ENCODE measurements around the gene ZNF407. TPM values are rescaled to one million over a fixed set of nuclear protein-coding genes. Genes with fewer than 3 reads are reported as not detected.

ZNF407 gene
- total RNA-seq, 1 donor from 2014 or later: 42.9 TPM

DNA sequence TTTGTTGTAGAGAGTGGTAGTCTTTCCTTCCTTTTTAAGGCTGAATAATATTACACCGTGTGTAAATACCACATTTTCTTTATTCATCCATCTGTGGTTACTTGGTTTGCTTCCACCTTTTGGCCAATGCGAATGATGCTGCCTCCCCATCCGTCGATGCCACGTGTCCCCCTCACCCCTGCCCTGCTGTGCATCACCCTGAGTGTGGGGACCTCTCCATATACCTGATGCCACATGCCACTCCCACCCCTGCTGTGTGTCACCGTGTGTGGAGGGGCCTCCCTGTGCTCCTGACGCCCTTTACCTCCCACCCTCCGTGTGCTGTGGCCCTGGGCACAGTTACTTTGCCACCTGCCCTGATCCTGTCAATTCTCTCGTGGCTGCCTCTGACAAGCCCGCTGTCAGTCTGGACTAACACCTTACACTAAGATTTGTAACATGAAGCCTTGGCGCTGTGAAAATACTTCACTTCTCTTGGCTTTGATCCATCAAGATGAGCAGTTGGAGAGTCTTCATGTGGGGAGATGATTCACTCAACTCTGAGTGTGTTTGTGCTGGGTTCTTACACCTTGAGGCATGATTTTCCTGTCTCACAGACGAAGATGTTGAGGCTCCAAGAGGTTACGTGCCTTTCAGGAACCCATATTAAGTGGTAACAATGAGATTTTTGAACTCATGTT is 234.0 kb downstream of the ZNF407 start:
- DNase-seq (ENCODE audit: low spot score): no peak

DNA sequence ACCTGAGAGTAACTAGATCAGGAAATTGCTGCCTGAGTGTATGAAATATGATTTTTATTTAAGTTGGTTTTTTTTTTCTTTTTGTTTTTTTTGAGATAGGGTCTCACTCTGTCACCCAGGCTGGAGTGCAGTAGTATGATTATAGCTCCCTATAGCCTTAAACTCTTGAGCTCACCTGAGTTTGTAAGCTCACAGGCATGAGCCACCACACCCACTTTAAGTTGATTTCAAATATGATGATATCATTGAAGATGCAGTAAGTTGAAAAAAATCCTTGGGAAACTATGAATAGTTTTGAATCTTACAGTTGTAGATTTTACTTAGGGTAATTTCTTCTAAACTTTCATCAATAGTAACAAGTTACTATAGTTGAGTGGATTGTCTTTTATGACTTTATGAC is 234.7 kb downstream of the ZNF407 start:
- DNase-seq (ENCODE audit: low spot score): no peak

DNA sequence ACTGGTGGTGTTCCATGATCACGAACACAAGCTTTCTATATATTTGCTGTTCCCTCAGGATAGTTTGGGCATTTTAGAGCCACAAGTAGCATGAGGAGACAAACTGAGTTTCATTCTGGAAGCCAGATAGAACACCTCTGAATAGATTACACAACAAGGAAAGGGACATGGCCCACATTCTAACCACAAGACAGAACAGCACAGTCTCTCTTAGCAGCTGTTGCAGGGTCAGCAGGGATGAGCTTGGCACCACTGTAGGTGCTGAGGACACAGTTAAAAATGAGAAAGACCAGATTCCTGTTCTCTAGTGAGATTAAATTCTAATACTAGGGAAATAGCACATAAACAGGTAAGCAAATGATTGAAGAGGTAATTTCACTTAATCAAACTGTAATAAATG is 235.3 kb downstream of the ZNF407 start:
- no peak for DNase-seq (ENCODE audit: low spot score)

DNA sequence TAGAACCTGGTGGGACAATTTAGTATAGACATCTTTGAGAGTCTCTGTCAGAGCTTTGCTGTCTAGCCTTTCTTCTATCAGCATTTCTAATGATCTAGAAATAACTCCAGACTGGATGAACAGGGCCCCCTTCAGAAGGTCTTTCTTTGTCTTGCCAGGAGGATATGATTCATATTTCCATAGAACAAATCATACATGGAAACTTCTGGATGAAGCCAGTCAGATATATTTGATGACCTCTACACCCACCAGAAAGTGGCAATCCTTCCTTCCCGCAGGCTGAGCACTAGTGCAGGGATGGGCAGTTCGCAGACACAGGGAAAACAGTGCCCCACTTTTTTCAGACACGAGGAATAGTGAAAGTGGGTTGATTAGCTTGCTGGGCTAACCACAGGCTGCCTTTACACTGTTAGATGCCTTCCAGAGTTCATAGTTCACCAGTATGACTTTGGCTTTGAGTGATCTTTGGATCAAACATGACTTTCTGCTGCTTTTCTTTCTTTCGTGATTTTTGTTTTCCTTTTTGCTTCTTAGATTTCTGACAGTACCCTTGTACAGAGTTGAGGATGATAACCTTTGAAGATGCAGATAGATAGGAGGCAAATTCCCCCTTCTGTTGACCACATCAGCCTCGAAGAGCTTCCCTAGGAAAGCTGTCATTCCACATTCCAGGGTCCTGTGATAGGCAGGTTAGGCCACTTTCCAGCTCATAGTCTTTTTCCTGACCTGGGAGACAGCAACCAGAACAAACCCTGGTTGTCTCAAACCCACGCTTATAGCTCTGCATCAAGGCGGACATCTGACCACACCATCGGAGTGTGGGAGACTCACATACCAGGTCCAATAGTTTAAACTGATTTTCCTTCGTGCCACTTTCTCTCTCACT is 237.0 kb downstream of the ZNF407 start:
- no peak for DNase-seq (ENCODE audit: low spot score)

DNA sequence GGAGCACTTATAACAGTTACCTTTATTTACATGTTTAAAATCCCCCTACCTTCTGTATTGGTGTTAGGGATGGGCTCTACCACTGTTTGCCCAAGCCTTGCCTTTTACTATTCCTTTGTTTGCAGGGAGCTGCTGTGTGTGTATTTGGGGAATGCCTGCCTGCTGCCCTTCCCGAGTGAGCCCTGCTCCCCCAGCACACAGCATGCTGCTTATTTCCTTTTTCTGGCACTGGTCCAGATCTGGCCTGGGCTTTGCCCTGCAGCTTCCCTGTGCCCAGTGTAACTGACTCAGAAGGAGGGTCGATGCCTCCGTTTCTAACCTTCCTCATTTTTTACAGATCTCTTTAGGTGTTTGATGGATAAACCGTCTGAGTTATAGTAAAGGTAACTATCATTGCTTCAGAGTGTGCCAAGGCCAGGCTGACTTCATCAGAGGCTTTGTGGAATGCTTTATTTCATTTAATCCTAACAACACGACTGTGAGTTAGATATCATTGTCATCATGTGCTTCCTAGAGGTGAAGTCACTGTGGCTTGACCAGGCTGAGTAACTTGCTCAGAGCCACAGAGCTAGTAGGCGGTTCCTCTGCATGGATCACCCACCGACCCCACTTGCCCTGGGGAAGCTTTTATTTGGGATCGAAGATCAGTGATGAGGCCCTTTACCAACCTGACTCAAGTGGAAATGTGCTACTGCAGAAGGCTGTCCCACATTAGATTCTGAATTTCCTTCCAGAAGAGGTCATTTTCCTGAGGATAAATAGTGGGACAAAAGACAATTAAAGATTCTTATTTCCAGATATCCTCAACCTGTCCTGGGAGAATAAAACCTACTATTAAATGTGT is 238.8 kb downstream of the ZNF407 start:
- DNase-seq (ENCODE audit: low spot score): peak; percentile 11

DNA sequence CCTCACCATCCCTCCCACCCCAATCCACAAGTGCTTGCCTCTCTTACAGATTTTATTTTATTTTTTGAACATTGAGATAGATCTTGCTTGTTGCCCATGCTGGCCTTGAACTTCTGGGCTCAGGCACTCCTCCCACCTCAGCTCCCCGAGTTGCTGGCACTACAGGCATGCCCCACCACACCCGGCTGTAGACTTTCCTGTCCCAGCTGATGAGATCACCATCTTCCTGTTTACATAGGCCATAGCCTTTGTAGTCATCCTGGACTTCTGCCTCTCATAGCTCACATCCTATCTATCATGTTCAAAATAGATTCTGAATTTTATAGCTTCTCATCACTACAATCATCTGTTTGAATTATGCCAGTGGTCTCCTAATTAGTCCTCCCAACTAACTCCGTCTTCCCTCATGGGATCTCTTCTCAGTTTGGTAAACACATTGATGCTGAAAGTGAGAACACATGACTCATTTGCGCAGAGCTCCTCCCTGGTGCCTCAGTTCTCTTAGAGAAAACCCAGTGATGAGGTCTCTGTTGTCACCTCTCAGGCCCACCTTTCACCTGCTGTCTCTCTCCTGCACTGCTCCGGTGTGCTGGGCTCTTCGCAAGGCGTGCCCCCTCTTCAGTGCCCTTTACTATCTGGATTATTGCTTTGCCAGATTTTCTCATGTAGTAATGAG is 243.0 kb downstream of the ZNF407 start:
- DNase-seq (ENCODE audit: low spot score): no peak

DNA sequence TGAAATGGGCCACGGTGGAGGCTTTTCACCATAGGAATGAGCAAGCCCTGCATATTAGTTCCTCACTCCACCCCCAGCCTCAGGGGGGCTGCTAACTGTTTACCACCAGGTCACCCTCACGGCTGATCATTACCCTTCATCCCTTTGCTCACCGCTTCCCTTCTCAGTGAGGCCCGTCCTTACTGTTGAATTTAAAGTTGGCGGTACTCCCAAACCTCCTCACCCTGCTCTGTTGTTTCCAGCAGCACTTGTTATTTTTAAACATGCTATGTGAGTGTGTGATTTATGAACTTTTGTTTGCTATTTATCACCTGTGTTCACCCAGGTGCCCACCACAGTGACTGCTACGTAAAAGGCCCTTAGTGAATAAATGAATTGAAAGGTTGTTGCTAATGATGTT is 243.6 kb downstream of the ZNF407 start:
- DNase-seq (ENCODE audit: low spot score): no peak

DNA sequence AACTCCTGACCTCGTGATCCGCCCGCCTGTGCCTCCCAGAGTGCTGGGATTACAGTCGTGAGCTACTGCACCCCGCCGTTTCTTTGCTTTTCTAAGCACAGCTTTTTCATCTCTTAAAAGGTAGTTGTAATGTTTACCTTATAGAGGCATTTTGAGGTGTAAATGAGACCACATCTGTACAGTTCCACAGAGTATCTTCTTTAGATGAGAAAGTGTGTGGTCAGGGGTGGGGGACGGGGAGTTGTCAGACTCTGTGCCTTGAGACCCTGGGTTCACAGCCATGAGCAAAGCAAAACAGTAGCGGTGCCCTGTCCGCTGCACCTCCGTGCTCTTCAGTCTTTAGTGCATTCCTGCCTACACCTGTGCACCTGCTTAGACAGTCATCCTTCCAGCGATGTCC is 251.6 kb downstream of the ZNF407 start:
- no peak for DNase-seq (ENCODE audit: low spot score)

DNA sequence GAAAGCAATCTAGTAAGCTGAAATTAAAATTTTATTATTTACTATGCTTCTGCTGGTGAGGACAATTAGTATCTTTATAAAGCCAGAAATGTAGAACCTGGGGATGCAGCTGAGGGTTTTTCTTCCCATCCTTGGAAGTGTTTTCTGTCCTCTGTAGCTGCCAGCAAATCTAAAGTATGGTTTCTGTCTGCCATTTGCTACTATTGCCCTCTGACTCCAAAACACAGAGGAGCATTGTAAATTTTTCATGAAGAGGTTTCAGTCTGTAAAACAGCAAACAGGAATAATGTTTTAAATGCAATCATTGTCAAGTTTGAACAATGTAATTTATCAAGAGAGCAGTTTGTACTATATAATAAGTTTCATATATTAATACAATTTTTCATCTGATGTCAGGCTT is 258.8 kb downstream of the ZNF407 start:
- DNase-seq (ENCODE audit: low spot score): no peak

DNA sequence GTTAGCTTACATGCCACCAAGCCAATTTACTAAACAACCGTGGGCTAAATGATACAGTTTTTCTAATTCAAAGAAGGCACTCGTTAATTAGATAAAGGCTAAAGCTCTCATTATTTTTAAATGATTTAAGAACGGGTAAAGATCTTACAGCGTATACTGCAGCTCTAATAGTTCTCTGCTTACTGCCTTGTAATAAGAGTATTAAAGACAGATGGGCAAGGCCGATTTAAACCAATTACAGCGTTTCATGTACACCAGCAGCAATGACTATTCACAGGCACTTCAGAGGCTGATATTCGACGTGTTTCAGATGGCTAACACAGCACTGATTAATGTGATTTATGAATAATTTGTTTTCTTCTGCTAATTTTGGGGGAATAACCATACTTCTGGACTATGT is 259.3 kb downstream of the ZNF407 start:
- no peak for DNase-seq (ENCODE audit: low spot score)

DNA sequence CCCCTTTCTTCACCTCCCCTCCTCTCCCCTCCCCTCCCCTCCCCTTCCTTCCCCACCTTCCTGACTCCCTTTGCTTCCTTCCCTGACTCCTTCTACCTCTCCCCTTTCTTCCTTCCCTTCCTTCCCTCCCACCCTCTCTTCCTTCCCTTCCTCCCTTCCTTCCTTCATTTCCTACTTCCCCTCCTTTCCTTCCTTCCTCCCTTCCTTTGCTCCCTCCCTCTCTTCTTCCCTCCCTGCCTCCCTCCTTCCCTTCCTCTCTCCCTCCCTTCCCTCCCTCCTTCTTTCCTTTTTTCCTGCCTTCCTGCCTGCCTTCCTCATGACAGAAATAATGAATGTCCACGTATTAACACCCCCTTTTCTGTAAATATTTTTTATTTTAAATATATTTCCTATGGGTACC is 260.2 kb downstream of the ZNF407 start:
- DNase-seq (ENCODE audit: low spot score): no peak

DNA sequence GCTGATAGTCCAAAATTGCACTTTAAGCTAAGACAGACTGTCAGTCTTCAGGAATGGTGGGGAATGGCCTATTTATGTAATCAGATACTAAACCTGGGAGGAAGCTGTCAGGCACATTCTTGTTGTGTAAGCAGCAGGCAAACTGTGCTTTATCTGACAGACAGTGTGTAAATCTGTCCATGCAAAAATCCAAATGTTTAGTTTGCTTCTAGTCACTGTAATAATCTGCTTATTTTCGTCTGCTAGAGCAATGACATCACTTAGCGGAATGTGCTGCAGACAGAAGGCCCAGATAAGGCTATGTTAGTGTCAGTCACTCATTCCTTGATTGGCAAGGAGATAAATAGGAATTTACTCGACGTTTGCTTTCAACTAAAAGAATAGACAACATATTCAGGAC is 263.5 kb downstream of the ZNF407 start:
- peak; percentile 54 for DNase-seq (ENCODE audit: low spot score)

DNA sequence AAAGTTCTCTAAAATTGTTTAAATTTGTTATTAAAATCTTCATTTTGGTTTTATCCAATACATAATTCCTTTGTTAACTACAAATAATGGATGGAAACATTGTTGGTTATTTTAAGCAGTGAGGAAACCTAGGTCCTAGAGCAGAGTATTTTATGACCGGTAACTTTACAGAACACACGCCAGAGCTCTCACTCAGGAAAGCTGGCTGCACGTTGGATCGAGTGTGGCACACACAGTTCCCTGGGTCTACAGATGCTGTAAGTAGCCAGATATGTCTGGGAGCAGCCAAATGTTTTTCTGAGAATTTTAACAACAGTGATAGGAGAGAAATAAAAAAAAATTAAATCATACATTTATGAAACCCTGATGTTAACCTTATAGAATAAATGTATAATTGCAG is 264.4 kb downstream of the ZNF407 start:
- DNase-seq (ENCODE audit: low spot score): no peak

DNA sequence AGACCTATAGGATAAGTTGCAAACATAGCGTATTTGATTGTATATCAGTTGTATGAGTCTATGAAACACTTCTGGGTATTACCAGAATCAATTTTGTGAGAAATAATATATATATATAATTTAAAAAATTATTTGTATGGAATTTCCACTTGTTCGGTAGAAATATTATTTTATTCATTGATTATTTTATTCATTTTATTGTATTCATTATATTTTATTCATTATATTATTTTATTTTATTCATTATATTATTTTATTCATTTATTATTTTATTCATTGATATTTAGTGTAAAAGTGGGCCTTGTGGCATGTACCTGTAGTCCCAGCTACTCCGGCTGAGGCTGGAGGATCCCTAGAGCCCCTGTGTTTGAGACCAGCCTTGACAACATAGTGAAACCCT is 268.9 kb downstream of the ZNF407 start:
- DNase-seq (ENCODE audit: low spot score): no peak

DNA sequence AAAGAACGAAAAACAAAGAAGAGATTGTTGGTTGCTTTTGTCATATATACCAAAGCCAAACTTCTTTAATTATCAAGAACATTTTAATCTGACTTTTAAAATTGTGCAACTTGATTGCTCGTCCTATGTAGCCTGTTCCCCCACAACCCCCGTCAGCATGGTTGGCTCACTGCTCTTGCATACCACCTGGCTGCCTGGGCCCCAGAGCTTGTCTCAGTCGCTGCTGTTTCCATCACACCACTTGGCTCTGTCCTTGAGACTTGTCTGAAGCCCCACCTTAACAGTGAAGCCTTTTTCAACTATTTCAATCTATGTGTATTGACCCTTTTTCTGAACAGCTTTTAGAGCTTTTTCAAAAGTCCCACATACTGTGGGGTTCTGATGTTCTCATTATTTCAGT is 270.8 kb downstream of the ZNF407 start:
- DNase-seq (ENCODE audit: low spot score): no peak

DNA sequence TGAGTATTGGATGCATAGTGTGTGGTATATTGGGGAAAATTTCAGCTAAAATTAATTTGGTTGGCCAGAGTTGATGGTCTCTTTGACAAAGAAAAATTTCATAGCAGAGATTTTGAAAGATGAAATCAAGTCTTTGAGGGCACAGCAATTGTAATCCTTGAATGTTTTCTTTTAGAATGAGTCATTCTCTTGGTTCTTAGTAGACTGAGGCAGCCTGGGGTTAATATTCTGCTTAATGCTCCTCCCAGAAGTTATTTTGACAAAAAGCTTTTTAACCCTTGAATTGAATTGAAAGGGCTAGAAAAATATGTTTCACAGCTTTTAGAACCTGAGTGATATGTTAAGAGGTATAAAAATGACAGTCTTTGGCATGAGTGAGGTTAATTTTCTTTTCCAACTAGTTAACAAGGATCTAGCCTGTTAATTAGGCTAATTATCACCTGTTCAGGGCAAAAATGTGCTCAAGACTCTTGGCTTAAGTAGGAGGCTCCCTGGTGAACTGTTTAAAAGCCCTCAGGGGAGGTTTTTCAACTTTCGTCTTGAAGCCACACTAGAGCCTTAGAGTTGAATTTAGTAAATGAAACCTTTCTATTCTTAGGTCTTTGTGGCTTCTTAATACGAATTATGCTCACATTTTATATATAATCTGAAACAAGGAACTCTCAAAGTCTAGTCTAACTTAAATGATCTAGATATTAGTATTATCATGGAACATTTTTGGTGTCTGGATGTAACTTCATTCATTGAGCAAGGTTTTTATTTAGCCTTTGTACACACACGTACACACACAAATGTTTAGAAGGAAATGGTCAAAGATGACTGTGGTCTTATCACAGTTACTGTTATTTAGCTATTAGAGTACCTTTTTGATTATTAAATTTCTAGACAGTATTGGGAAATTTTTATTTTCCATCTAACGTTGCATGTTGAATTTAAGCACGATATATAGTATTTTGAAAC is 272.5 kb downstream of the ZNF407 start:
- no peak for DNase-seq (ENCODE audit: low spot score)

DNA sequence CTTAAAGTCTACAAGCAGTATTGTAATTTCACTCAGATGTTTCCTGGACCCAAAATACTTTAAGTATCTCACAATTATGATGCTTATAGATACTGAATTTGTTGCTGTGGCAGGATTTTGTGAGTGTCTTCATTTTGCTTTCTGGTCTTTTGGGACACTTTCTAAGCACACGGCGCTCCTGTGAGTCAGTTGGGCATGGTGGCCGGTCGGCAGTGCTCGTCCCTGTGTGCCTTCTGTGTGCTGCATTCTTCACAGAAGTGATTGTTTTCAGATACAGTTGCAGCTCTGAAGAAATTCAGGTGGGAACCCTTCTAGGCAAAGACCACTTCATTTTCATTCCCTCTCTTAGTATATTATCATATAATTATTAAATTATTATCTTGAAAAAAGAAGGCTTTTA is 273.3 kb downstream of the ZNF407 start:
- no peak for DNase-seq (ENCODE audit: low spot score)

DNA sequence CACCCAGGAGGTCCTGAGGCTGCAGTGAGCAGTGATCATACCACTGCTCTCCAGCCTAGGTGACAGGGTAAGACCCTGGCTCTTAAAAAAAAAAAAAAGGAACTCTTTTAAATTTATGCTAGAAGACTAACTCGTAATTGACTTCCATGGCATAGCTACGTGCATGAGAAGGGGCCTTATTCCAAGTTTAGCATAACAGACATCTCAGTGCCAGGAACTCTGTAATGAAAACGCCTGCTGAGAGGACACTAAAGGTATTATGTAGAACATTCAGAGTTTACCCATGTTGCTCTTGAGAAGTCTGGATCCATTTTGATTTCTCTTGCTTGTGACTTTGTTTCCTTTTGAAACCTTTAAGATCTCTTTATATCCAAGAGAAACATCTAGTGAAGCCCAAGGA is 276.0 kb downstream of the ZNF407 start:
- no peak for DNase-seq (ENCODE audit: low spot score)

DNA sequence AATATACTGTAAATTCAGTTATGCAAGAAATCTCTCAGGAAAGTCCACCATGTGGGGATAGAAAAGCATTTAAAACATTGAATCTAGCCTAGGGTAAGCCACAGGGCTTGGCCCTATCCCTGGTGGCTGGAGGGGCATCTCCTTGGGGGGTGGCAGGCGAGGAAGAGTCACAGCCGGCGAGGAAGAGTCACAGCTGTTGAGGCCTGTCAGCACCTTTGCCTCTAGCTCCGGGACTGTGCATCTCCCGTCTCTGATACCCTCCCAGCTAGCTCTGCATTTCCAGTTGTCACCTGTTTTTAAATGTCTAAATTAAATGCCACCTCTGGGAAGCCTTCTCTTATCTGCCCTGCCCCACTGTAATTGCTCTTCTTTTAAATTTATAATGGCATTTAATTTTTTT is 276.7 kb downstream of the ZNF407 start:
- DNase-seq (ENCODE audit: low spot score): no peak

DNA sequence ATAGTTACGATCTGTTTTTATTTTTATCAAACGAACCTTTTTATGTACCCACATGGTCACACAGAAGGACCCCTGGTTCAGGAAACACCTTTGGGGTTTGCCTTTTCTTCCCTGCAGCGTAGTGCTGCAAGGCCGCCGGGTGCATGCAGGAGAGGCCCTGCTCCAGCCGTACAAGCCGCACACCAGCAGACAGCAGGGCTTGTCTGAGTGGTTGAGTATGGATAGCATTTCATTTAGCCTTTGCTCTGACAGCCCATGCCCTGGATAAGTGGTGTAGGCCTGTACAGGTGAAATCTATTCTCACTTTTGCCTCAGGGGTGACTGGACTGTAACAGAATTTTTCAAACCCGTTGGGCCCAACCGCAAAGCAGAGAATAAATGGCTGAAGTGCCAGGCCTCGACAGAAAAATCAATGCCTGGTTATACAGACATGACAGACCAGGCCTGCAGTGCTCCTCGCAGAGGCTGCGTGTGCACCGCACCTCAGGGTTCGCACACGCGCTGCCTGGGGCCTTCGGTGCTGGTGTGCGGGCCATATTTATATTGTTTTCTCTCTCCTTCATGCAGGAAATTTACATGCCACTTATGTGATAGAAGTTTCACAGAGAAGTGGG is 279.1 kb downstream of the ZNF407 start:
- no peak for DNase-seq (ENCODE audit: low spot score)

Measured in umbilical cord (tissue), 2 donors.